ENCODE results near the gene PPP2R2D.

- no peak for TF ChIP-seq CTCF (conservative IDR thresholded peaks at IDR 0.05; ENCODE audit: low read length)
- no peak for TF ChIP-seq EZH2phosphoT487 (IDR thresholded peaks at IDR 0.05; ENCODE audit: borderline replicate concordance, low read depth, low read length)
Measured at GRCh38 chr10:131946880-131947279, 46.1 kb downstream of the PPP2R2D start.

All from OCI-LY7 (cell line).